ENCODE measurements around the gene STK17A.
"Not testable (repeated sequence)": the region's sequence is repeated elsewhere in the genome, so short reads cannot be mapped to it uniquely, and the experiment has no call there.

Gene STK17A

GRCh38 chr7:43602256-43602655, 19.3 kb downstream of the STK17A start:
- no peak for DNase-seq

- no peak for DNase-seq
These were observed 21.3 kb downstream of the STK17A start for GRCh38 chr7:43604251-43604650.

- no peak for DNase-seq
These were observed 26.2 kb downstream of the STK17A start for GRCh38 chr7:43609097-43609496.

GRCh38 chr7:43612128-43612527, 29.2 kb downstream of the STK17A start:
- no peak for DNase-seq

- DNase-seq = no peak
These were observed 30.0 kb downstream of the STK17A start for GRCh38 chr7:43612599-43613589.

- DNase-seq = no peak
These were observed 32.7 kb downstream of the STK17A start for GRCh38 chr7:43615558-43616145.

- DNase-seq = no peak
These were observed 34.1 kb downstream of the STK17A start for GRCh38 chr7:43616977-43617376.

- no peak for DNase-seq
These were observed 35.2 kb downstream of the STK17A start for GRCh38 chr7:43618073-43618472.

GRCh38 chr7:43619213-43620012, 36.5 kb downstream of the STK17A start:
- no peak for DNase-seq

GRCh38 chr7:43621729-43622448, 39.0 kb downstream of the STK17A start:
- no peak for DNase-seq

- DNase-seq = no peak
These were observed 41.2 kb downstream of the STK17A start for GRCh38 chr7:43624156-43624555.

GRCh38 chr7:43625453-43625852, 42.5 kb downstream of the STK17A start:
- DNase-seq = peak; percentile 61

GRCh38 chr7:43625980-43626379, 43.1 kb downstream of the STK17A start:
- no peak for DNase-seq

GRCh38 chr7:43626695-43627094, 43.8 kb downstream of the STK17A start:
- no peak for DNase-seq

- not testable (repeated sequence) for DNase-seq
These were observed 44.9 kb downstream of the STK17A start for GRCh38 chr7:43627798-43628197.

- no peak for DNase-seq
These were observed 45.5 kb downstream of the STK17A start for GRCh38 chr7:43628431-43628830.

- DNase-seq = no peak
These were observed 46.9 kb downstream of the STK17A start for GRCh38 chr7:43629857-43630256.

GRCh38 chr7:43630482-43630881, 47.6 kb downstream of the STK17A start:
- no peak for DNase-seq

GRCh38 chr7:43631559-43631958, 48.7 kb downstream of the STK17A start:
- DNase-seq = no peak

GRCh38 chr7:43632746-43633145, 49.8 kb downstream of the STK17A start:
- DNase-seq = no peak

- no peak for DNase-seq
These were observed 51.5 kb downstream of the STK17A start for GRCh38 chr7:43634384-43634783.

- DNase-seq = no peak
These were observed 53.2 kb downstream of the STK17A start for GRCh38 chr7:43636093-43636492.
